Endothelial cell of umbilical vein (primary cell): ENCODE data around the gene CHRM1. TPM values are rescaled to one million over a fixed set of nuclear protein-coding genes. Genes with fewer than 3 reads are reported as not detected.

Experiments used
- BruUV-seq: library from RNA; stranded (reverse); fragments of 400-500 nt; replicated peaks from 2 replicates; lab custom pipeline; 2021; lab: Mats Ljungman, UMichigan
- CTCF ChIA-PET: fragments of 300-600, 350-600 bp; sonication (Branson Sonifier 250); formaldehyde crosslinking; loops from one replicate; lab custom pipeline; 2021; ENCODE audit warnings: antibody characterized with exemption, inconsistent platforms; lab: Charles Lee
- POLR2A ChIA-PET: fragments of 300-600, 350-600 bp; sonication (Branson Sonifier 250); formaldehyde crosslinking; loops from one replicate; lab custom pipeline; 2021; ENCODE audit warnings: antibody characterized with exemption, inconsistent platforms; lab: Charles Lee
- DNase-seq: peaks from one replicate; pipeline ENCODE4 v3.0.0-alpha.2; 2011; ENCODE audit warnings: low read depth, low spot score
- FAIRE-seq: peaks from 2 replicates; lab custom pipeline; 2011; peaks lifted over from hg19 to GRCh38; lab: Jason Lieb, UNC
- H2AFZ ChIP-seq: 2 replicates; pipeline ENCODE4 v1.6.0; 2012; ENCODE audit warnings: low read depth, low read length, control low read depth, inconsistent platforms
- H3K27ac ChIP-seq: 2 replicates; pipeline ENCODE4 v1.5.1; 2011; ENCODE audit warnings: low read depth, mild to moderate bottlenecking, control low read depth, low read length, moderate library complexity; ENCODE audit not compliant: insufficient read depth
- H3K27me3 ChIP-seq, 2 experiments: 2 replicates each; pipeline versions ENCODE4 v1.6.0 to v1.6.1; 2011; ENCODE audit warnings: low read length in 2 of 2, mixed read lengths in 1 of 2; ENCODE audit not compliant: control insufficient read depth in 2 of 2, insufficient read depth in 2 of 2
- H3K36me3 ChIP-seq, 2 experiments: 2 replicates in 1 of 2; 3 replicates in 1 of 2; pipeline ENCODE4 v1.5.1; 2011; ENCODE audit warnings: low read length in 2 of 2, mild to moderate bottlenecking in 1 of 2, moderate library complexity in 1 of 2; ENCODE audit not compliant: control insufficient read depth in 2 of 2, insufficient read depth in 2 of 2; ENCODE audit errors: extremely low read depth in 1 of 2
- H3K4me1 ChIP-seq: 3 replicates; pipeline ENCODE4 v1.5.1; 2011; ENCODE audit warnings: mild to moderate bottlenecking, low read length; ENCODE audit not compliant: control insufficient read depth, insufficient read depth; ENCODE audit errors: extremely low read depth
- H3K4me2 ChIP-seq: 2 replicates; pipeline ENCODE4 v1.6.1; 2011; ENCODE audit warnings: low read length, control low read depth, mixed read lengths; ENCODE audit not compliant: insufficient read depth
- H3K4me3 ChIP-seq, 3 experiments: fragments of 200-600 bp in 1 of 3; sonication (generic), shearing (Covaris generic) in 1 of 3; replicated peaks in 1 of 3; 2 replicates each; pipeline ENCODE4 v1.5.1; 2011 to 2016; ENCODE audit warnings: control low read depth in 3 of 3, low read length in 3 of 3, mild to moderate bottlenecking in 2 of 3, inconsistent platforms in 1 of 3, low read depth in 1 of 3, moderate library complexity in 1 of 3; ENCODE audit not compliant: insufficient read depth in 1 of 3
- H3K79me2 ChIP-seq: 2 replicates; pipeline ENCODE4 v1.6.0; 2012; ENCODE audit warnings: low read length, inconsistent platforms; ENCODE audit not compliant: control insufficient read depth, insufficient read depth
- H3K9ac ChIP-seq: replicated peaks from 2 replicates; pipeline ENCODE3; 2011; ENCODE audit warnings: low read length, control low read depth; ENCODE audit not compliant: insufficient read depth; ENCODE audit errors: extremely low read depth
- H3K9me1 ChIP-seq: replicated peaks from 3 replicates; pipeline ENCODE4 v1.6.0; 2011; ENCODE audit warnings: mild to moderate bottlenecking, low read length; ENCODE audit not compliant: control insufficient read depth, insufficient read depth; ENCODE audit errors: extremely low read depth
- H3K9me3 ChIP-seq: replicated peaks from 2 replicates; pipeline ENCODE4 v1.5.1; 2012; ENCODE audit warnings: low read length, inconsistent platforms; ENCODE audit not compliant: control insufficient read depth, insufficient read depth
- H4K20me1 ChIP-seq: replicated peaks from 2 replicates; pipeline ENCODE3; 2011; ENCODE audit warnings: mild to moderate bottlenecking, low read length; ENCODE audit not compliant: control insufficient read depth, insufficient read depth; ENCODE audit errors: extremely low read depth
- CTCF ChIP-seq, 2 donors: IDR thresholded peaks; 1 replicate in 1 of 2; 2 replicates in 1 of 2; pipeline ENCODE4 v1.5.1; 2011; ENCODE audit warnings: low read length in 2 of 2, mild to moderate bottlenecking in 2 of 2, moderate library complexity in 2 of 2, control low read depth in 1 of 2, inconsistent platforms in 1 of 2, low read depth in 1 of 2; ENCODE audit not compliant: insufficient read depth in 1 of 2; ENCODE audit errors: extremely low read depth in 1 of 2
- EZH2 ChIP-seq: IDR thresholded peaks from 2 replicates; pipeline ENCODE4 v1.6.1; 2012; ENCODE audit warnings: borderline replicate concordance, low read depth, mild to moderate bottlenecking, moderate library complexity, low read length, inconsistent platforms; ENCODE audit not compliant: severe bottlenecking
- FOS ChIP-seq: IDR thresholded peaks from 2 replicates; pipeline ENCODE4 v1.6.1; 2011; ENCODE audit warnings: mild to moderate bottlenecking, low read length, moderate library complexity, borderline replicate concordance; ENCODE audit not compliant: insufficient read depth
- GATA2 ChIP-seq: IDR thresholded peaks from 2 replicates; pipeline ENCODE4 v1.7.0; 2011; ENCODE audit warnings: low read depth, mild to moderate bottlenecking, moderate library complexity, mixed read lengths, low read length; ENCODE audit not compliant: insufficient read length, insufficient read depth
- JUN ChIP-seq: IDR thresholded peaks from 2 replicates; pipeline ENCODE4 v1.6.1; 2011; ENCODE audit warnings: borderline replicate concordance, low read depth; ENCODE audit not compliant: insufficient read length, insufficient read depth
- MYC ChIP-seq: IDR thresholded peaks from one replicate; pipeline ENCODE4 v1.6.1; 2011; ENCODE audit warnings: mild to moderate bottlenecking, low read depth, low read length
- POLR2A ChIP-seq: IDR thresholded peaks from 2 replicates; pipeline ENCODE4 v1.6.1; 2012; ENCODE audit warnings: low read depth, mild to moderate bottlenecking, control low read depth, low read length
- POLR2AphosphoS5 ChIP-seq: IDR thresholded peaks from 2 replicates; pipeline ENCODE4 v1.6.1; 2012; ENCODE audit warnings: low read depth, mild to moderate bottlenecking, control low read depth, low read length, moderate library complexity; ENCODE audit not compliant: insufficient read depth
- dilution Hi-C: fragments of 300-500 bp; cut with MboI; formaldehyde crosslinking; loops from one replicate; pipeline ENCODE4 v1.15.0; 2019; ENCODE audit warnings: low sequenced_read_pairs; ENCODE audit not compliant: extremely low pct_ligation_motif_present
- intact Hi-C: fragments of 100-400 bp; cut with micrococcal nuclease; formaldehyde crosslinking; loops from one replicate; pipeline ENCODE4 v1.10.0; 2022
- polyA plus RNA-seq, 4 experiments: library from polyadenylated mRNA; depleted of rRNA in 3 of 4; stranded (reverse) in 3 of 4; unstranded in 1 of 4; fragments of >200 nt; gene quantifications; 2 replicates each; pipeline versions ENCODE4 v1.2.1 to v1.2.3, GENCODE V29; 2011 to 2012; ENCODE audit warnings: missing spikeins in 1 of 4
- total RNA-seq: library from RNA; stranded (reverse); gene quantifications from 2 replicates; pipeline ENCODE4 v1.2.3, GENCODE V29; 2021
- TF ChIP-seq, protein P1 (sequence below): IDR thresholded peaks from 2 replicates; pipeline ENCODE4 v1.6.1; 2011; ENCODE audit not compliant: insufficient read depth, insufficient read length

CHRM1 gene
- total and polyA plus RNA-seq, 2 donors (not counting 3 experiments of a cell fraction or from before 2014, with no cell fraction given), result not detected

- H3K4me1 ChIP-seq, result peaks cover 31% of the 10 kb centered on the region
- POLR2A ChIA-PET, result interaction anchor here (0.6 to 1.3 kb wide), 4 partner anchors 8 to 49 kb away, joined by 3 to 8 read pairs (median 5); no protein-coding TSS in a partner anchor
- intact Hi-C loops, result no loop called here
- DNase-seq, result peak; percentile 92
- peaks cover 5% of the 10 kb centered on the region for H4K20me1 ChIP-seq
- no peak overlapping the region for H3K4me2 ChIP-seq
- H3K9me3 ChIP-seq, result no peaks in the 10 kb centered on the region
- H3K27me3 ChIP-seq, result no peaks in the 10 kb centered on the region
- H3K9ac ChIP-seq, result no peak overlapping the region
- CTCF ChIA-PET, result interaction anchor here (0.6 to 3.4 kb wide), 9 partner anchors 9 to 134 kb away, joined by 3 to 11 read pairs (median 4); partner anchors contain the start of genes SLC3A2 and TMEM179B
- no peak overlapping the region for H3K4me3 ChIP-seq
- dilution Hi-C loops, result no loop called here
- H3K27ac ChIP-seq, result no peak overlapping the region
- no TSS peak for BruUV-seq
- H2AFZ ChIP-seq, result no peak overlapping the region
- peak; percentile 78 for FAIRE-seq
- no peak for TF ChIP-seq EZH2
- no peak for TF ChIP-seq GATA2
- TF ChIP-seq JUN, result no peak
- TF ChIP-seq CTCF (IDR thresholded peaks at IDR 0.05; ENCODE audit: extremely low read depth in 1 of 2, insufficient read depth in 1 of 2, low read depth in 1 of 2, low read length in 2 of 2), result no peak
- peak; percentile 94 for TF ChIP-seq POLR2A
- no peak for TF ChIP-seq FOS
- no peak for TF ChIP-seq MYC
- TF ChIP-seq, protein P1, sequence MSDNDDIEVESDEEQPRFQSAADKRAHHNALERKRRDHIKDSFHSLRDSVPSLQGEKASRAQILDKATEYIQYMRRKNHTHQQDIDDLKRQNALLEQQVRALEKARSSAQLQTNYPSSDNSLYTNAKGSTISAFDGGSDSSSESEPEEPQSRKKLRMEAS, result no peak
- peak; percentile 89 for TF ChIP-seq POLR2AphosphoS5
- H3K79me2 ChIP-seq, result peaks cover 23% of the 10 kb centered on the region
- H3K9me1 ChIP-seq, result no peaks in the 10 kb centered on the region
- H3K36me3 ChIP-seq, result peaks cover 29 to 30% of the 10 kb centered on the region in 2 experiments
Measured at GRCh38 chr11:62889484-62890437, 31.4 kb downstream of the CHRM1 start.
